HG03457 (cell line): ENCODE measurements around the gene TAF5.
"Not testable (repeated sequence)": the region's sequence is repeated elsewhere in the genome, so short reads cannot be mapped to it uniquely, and the experiment has no call there.

Experiments
- ATAC-seq: cut with Tn5 transposase; IDR thresholded peaks from one replicate; pipeline ENCODE4 v1.9.1; 2021; ENCODE audit warnings: moderate number of reproducible peaks; ENCODE audit not compliant: unreplicated experiment

Gene TAF5

GRCh38 chr10:103397191-103397825 lies 29.5 kb downstream of the TAF5 start:
- no peak for ATAC-seq

DNA sequence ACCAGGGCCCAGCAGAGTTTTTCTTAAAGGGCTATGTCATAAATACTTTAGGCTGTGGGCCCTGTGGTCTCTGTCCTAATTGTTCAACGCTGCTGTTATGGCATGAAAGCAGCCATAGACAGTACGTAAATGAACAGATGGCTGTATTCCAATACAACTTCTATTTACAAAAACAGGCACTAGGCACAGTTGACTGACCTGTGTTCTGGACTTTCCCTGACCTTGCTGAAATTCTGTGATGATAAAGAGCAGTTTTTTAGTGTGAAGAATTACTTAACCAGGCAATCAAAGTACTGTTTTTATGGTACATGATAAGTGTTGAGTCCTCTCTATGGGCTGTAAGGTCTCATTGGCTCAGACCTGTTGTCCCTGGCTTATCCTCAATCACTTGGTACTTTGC lies 45.8 kb downstream of the TAF5 start:
- no peak for ATAC-seq

- ATAC-seq = no peak
Measured at GRCh38 chr10:103415581-103415980, 47.8 kb downstream of the TAF5 start.

GRCh38 chr10:103416436-103417147 lies 48.8 kb downstream of the TAF5 start:
- no peak for ATAC-seq

- not testable (repeated sequence) for ATAC-seq
Measured at GRCh38 chr10:103417148-103417469, 49.3 kb downstream of the TAF5 start.

DNA sequence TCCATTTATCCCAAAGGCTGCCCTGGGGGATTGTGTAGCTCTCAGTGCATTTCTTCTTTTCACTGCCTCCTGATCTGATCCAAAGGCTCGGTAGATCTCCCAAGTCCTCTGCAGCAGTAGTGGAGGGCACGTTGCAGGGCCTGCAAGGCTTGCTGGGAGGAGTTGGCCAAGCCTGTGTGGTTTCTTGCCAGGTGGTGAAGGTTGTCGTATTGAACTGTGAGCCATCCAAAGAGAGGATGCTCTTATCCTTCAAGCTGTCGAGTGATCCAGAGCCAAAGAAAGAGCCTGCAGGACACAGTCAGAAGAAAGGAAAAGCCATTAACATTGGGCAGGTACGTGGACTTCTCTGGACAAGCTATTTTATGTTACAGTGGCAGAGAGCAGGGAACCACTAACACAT lies 49.8 kb downstream of the TAF5 start:
- no peak for ATAC-seq

GRCh38 chr10:103419101-103419500 lies 51.3 kb downstream of the TAF5 start:
- ATAC-seq = no peak

DNA sequence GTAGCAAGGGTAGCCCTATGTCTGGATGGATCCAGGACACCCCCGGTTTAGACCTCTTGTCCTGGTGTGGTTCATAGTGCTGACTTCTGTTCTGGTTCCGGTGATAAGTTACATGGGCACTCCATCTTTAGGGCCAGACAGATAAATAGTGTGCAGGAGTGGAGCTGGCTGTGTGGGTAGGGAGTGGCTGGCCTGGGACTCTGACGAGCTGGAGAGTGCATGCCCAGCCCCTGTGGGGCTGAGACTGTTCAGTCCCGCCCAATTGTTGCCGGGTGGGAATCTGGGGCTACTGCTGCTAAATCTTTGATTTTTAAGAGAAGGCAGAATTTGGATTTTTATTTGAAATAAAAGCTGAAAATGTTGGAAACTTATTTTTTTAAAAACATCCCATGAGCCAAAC lies 56.0 kb downstream of the TAF5 start:
- no peak for ATAC-seq

GRCh38 chr10:103427866-103428265 lies 60.1 kb downstream of the TAF5 start:
- ATAC-seq = no peak

DNA sequence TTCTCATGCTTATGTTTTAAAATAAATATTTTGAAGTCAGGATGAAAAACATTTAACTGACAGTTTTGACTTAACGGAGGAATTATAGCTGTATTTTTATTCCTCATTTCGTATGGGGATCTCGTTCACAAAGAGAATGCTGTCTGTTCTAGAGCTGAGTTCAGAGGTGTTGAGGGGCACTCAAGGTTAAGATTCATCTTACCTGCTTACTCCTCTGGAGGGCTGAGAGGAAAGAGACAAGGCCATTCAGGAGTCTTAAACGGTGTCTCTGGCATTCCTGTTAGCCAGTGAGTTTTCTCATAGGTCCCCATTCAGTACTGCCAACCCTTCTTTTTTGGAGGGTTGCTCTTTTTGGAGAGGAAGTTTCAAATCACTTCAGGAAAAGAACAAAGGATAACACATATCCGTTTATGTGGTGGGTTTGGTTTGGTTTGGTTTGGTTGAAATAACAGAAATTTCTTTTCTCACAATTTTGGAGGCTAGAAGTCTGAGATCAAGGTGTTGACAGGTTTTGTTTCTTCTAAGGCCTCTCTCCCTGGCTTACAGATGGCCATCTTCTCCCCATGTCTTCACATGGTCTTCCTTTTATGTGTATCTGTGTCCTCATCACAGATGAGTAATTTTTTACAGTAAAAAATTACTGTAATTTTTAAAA lies 61.3 kb downstream of the TAF5 start:
- ATAC-seq = no peak

DNA sequence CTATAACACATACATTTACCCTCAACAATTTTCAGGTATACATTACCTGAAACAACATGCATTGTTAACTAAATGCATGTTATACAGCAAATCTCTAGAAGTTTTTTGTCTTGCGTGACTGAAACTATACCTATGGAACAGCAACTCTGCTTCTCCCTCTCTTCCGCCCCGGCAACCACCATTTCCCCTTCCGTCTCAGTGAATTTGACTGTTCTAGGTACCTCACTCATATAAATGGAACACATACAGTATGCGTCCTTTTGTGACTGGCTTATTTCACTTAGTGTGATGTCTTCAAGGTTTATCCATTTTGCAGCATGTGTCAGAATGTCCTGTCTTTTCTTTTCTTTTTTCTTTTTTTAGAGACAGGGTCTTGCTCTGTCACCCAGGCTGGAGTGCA lies 61.9 kb downstream of the TAF5 start:
- no peak for ATAC-seq

GRCh38 chr10:103431902-103432301 lies 64.1 kb downstream of the TAF5 start:
- no peak for ATAC-seq

DNA sequence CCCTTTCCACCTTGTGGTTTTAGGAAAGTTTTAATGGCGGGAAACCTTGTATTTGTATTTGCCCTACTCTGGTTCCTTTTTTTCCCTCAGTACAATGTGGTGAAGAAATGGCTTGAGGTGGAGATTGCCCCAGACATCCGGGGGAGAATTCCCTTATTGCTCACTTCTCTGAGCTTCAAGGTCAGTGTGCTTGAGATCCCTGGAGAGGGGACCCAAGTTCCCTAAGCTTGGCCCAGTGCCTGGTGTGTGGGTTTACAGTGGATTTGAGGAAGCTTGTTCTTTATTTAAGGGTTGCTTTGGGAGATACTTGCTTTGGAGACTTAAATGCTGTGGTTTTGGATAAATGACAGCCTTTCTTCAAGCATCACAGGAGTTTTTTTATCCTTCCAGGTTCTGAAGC lies 66.1 kb downstream of the TAF5 start:
- ATAC-seq = no peak
